Pancreas (tissue), 10 donors: ENCODE data around the gene EIF1AY. TPM values are rescaled to one million over a fixed set of nuclear protein-coding genes. Genes with fewer than 3 reads are reported as not detected.

Experiments used
- ATAC-seq, 4 donors: fragments of 200-7000 bp; cut with Tn5 transposase; one replicate each; pipeline versions ENCODE4 v1.8.0 to v1.9.1; 2020; ENCODE audit warnings: mild to moderate bottlenecking in 4 of 4, moderate library complexity in 4 of 4
- DNase-seq, 6 donors: peaks; one replicate each; pipeline ENCODE4 v3.0.0-alpha.2; 2020
- FAIRE-seq: peaks from 2 replicates; lab custom pipeline; 2012; peaks lifted over from hg19 to GRCh38; lab: Jason Lieb, UNC
- H3K27ac ChIP-seq, 4 donors: fragments of 200-600 bp; sonication (generic); 1 replicate in 3 of 4; 2 replicates in 1 of 4; pipeline versions ENCODE4 v1.5.0 to v1.8.0; 2020
- H3K27me3 ChIP-seq, 4 donors: fragments of 200-600 bp; one replicate each; pipeline ENCODE4 v1.8.0; 2021
- H3K36me3 ChIP-seq, 3 donors: fragments of 200-600 bp; sonication (generic) in 1 of 3; one replicate each; pipeline versions ENCODE4 v1.5.0 to v1.8.0; 2020 to 2021
- H3K4me1 ChIP-seq, 3 donors: fragments of 200-600 bp; one replicate each; pipeline ENCODE4 v1.8.0; 2021
- H3K4me3 ChIP-seq, 4 donors: fragments of 200-600 bp; sonication (generic) in 2 of 4; one replicate each; pipeline versions ENCODE4 v1.5.0 to v1.8.0; 2020 to 2021
- H3K9me3 ChIP-seq, 4 donors: fragments of 200-600 bp; one replicate each; pipeline ENCODE4 v1.8.0; 2021
- WGBS, 2 donors: extraction: QIAGEN DNeasy Blood & Tissue Kit; methylation state at CpG; one replicate each; pipeline ENCODE4 v1.1.7; 2013; 5-methylcytosine and 5-hydroxymethylcytosine counted together
- intact Hi-C, 3 donors: fragments of 100-400 bp; cut with DNase I; formaldehyde crosslinking; loops; one replicate each; pipeline versions ENCODE4 v1.11.1 to v1.14.2; 2022
- polyA plus RNA-seq, 2 donors: library from polyadenylated mRNA; stranded (reverse); fragments of 200-250 nt; gene quantifications; one replicate each; pipeline ENCODE4 v1.2.3, GENCODE V29; 2013
- total RNA-seq, 6 donors: library from RNA; stranded (reverse); fragmentation: NEBNext Ultra II Directional in 4 of 6; extraction: Animal tissue kit (Norgen Biotek cat#: 25700) in 4 of 6; gene quantifications; one replicate each; pipeline versions ENCODE4 v1.2.1 to v1.2.4, GENCODE V29; 2021 to 2023
- TF ChIP-seq, protein P1 (sequence below), 4 donors: fragments of 200-600 bp; sonication (generic) in 3 of 4; IDR thresholded peaks; one replicate each; pipeline versions ENCODE4 v1.5.0 to v1.8.0; 2021; ENCODE audit warnings: antibody characterized with exemption in 4 of 4
- donor health status: healthy with polysubstance abuse.
- donor health status: DM: no; HTN: no; CAD: no; lungs with moderate emphysema.
- donor health status: DM: no; HTN: no; CAD: no.
- donor health status: control.
- donor health status: control.
- donor health status: Bipolar disorder and iron deficiency.
- donor health status: DM: yes; HTN: yes; CAD: no.
- donor health status: DM: no; HTN: no; CAD: no.
- donor health status: DM: no; HTN: no; CAD: no.
- donor health status: DM: yes; HTN: yes; CAD: no.

Gene EIF1AY, protein sequence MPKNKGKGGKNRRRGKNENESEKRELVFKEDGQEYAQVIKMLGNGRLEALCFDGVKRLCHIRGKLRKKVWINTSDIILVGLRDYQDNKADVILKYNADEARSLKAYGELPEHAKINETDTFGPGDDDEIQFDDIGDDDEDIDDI
- total RNA-seq (10 to 100 TPM in 1 of 6 donors, under 1 TPM in 1, not detected in 4; 0.32 to 10.8 TPM), polyA plus RNA-seq (1 to 10 TPM in 1 of 2 donors, not detected in 1; 8.6 TPM)

DNA sequence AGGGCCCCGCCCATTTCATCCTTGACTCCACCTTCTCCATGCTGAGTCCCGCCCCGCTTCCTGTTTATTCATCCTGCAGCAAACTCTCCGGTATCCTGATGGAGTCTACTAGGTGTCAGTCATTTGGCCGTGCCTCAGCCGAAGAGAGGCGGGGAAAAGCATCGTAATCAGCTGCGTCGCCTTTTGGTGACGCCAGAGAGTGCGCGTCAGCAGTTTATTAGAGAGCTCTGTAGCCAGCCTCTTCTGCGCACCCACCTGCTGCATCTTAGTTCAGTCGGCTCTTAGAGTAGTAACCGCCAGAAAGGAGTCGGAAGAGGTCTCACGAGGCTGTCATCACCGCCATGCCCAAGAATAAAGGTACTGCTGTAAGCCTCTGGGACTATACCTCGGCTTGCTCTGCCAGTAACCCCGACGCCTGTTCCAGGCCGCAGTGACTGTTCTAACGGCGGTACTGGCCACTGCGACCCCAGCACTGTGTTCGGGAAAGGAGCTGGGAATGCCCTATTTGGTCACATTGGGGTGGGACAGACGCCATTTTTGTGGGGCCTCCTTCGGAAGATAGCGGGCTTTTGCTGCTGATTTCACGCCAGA lies at the start of gene EIF1AY:
Gene EIF1AY (plus strand): TSS at position 246 of the 591 bp plus-strand sequence. CDS start 96 bp downstream, at position 342.
- Histone ChIP-seq H3K27ac (no peak within 1 kb of the TSS), H3K36me3 (no peaks in the 10 kb centered on the region), H3K4me3 (no peak within 1 kb of the TSS), H3K27me3 (no peaks in the 10 kb centered on the region), H3K4me1 (no peaks in the 10 kb centered on the region), H3K9me3 (no peaks in the 10 kb centered on the region)
- intact Hi-C loops: no loop called here
- no peak for FAIRE-seq
- ATAC-seq: no peak
- WGBS, 2 donors: 0% methylated on average over 31 of the region's 31 CpGs; no CpG with 5 or more reads in 1 of the 2 donors
- DNase-seq: peak in 1 of 6 donors; percentile 86
- TF ChIP-seq, protein P1, sequence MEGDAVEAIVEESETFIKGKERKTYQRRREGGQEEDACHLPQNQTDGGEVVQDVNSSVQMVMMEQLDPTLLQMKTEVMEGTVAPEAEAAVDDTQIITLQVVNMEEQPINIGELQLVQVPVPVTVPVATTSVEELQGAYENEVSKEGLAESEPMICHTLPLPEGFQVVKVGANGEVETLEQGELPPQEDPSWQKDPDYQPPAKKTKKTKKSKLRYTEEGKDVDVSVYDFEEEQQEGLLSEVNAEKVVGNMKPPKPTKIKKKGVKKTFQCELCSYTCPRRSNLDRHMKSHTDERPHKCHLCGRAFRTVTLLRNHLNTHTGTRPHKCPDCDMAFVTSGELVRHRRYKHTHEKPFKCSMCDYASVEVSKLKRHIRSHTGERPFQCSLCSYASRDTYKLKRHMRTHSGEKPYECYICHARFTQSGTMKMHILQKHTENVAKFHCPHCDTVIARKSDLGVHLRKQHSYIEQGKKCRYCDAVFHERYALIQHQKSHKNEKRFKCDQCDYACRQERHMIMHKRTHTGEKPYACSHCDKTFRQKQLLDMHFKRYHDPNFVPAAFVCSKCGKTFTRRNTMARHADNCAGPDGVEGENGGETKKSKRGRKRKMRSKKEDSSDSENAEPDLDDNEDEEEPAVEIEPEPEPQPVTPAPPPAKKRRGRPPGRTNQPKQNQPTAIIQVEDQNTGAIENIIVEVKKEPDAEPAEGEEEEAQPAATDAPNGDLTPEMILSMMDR (IDR thresholded peaks at IDR 0.05): no peak

DNA sequence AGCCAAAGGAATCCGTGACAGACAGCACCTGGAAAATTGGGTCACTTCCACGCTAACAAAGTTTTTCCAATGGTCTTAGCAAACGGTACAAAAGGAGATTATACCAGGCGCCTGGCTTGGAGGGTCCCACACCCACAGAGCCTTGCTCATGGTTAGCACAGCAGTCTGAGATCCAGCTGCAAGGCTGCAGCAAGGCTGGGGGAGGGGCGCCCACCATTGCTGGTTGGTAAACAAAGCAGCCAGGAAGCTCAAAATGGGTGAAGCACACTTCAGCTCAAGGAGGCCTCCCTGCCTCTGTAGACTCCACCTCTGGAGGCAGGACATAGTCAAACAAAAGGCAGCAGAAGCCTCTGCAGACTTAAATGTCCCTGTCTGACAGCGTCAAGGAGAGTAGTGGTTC lies 47.1 kb upstream of the EIF1AY start:
- no peak overlapping the region for H3K4me3 ChIP-seq
- DNase-seq: no peak
- intact Hi-C loops: no loop called here
- H3K9me3 ChIP-seq: no peaks in the 10 kb centered on the region
- WGBS, 2 donors: 67% methylated on average over 6 of the region's 6 CpGs; no CpG with 5 or more reads in 1 of the 2 donors
- H3K27me3 ChIP-seq: no peaks in the 10 kb centered on the region
- no peaks in the 10 kb centered on the region for H3K36me3 ChIP-seq
- H3K4me1 ChIP-seq: no peaks in the 10 kb centered on the region
- no peak for FAIRE-seq
- TF ChIP-seq, protein P1 (IDR thresholded peaks at IDR 0.05): no peak
- no peak for ATAC-seq
- H3K27ac ChIP-seq: no peak overlapping the region

DNA sequence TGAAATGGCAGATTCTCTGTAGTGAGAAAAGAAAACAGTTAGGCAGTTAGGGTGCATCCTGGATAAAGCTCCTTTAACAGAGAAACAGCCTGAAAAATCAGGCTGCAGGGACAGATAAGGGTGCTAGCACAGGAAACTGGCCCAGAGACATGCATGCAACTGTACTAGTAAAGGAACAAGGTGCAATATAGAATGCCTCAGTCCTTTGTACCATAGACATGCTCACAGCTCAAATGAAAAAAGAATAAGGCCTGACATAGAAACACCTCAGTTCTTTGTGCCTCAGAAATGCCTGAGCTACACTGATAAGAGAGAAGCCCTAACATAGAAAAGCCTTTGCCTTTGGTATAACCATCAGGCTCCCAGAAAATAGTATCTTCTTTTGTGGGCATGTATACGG lies 37.4 kb upstream of the EIF1AY start:
- no peak overlapping the region for H3K4me3 ChIP-seq
- no peaks in the 10 kb centered on the region for H3K4me1 ChIP-seq
- DNase-seq: no peak
- no peak for FAIRE-seq
- no peaks in the 10 kb centered on the region for H3K27me3 ChIP-seq
- TF ChIP-seq, protein P1 (IDR thresholded peaks at IDR 0.05): no peak
- no peak overlapping the region for H3K27ac ChIP-seq
- ATAC-seq: no peak
- no peaks in the 10 kb centered on the region for H3K9me3 ChIP-seq
- intact Hi-C loops: no loop called here
- 79% methylated on average over 1 of the region's 1 CpG; no CpG with 5 or more reads in 1 of the 2 donors for WGBS, 2 donors
- H3K36me3 ChIP-seq: no peaks in the 10 kb centered on the region

DNA sequence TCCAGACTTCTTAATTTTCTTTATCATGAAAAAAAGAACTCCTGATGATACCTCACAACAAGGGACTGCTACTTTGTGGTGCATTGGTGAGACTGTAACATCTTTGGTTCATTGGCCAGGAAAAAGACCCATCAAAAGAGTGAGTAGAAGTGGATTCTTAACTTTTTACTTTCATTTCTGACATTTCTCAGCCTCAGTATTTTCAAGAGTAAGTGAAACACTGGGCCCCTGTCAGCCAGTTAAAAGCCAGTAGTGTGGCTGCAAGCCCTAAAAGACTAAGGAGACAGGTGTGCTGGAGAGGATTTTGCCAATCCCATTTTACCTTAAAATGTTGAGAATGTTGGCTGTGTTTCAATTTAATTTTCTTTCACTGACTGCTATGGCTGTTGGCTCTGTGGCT lies 36.6 kb upstream of the EIF1AY start:
- intact Hi-C loops: no loop called here
- ATAC-seq (no peak), DNase-seq (no peak), FAIRE-seq (no peak)
- no peak overlapping the region for H3K27ac ChIP-seq
- H3K9me3 ChIP-seq: no peaks in the 10 kb centered on the region
- no peaks in the 10 kb centered on the region for H3K27me3 ChIP-seq
- H3K36me3 ChIP-seq: no peaks in the 10 kb centered on the region
- TF ChIP-seq, protein P1 (IDR thresholded peaks at IDR 0.05): no peak
- no peaks in the 10 kb centered on the region for H3K4me1 ChIP-seq
- H3K4me3 ChIP-seq: no peak overlapping the region

DNA sequence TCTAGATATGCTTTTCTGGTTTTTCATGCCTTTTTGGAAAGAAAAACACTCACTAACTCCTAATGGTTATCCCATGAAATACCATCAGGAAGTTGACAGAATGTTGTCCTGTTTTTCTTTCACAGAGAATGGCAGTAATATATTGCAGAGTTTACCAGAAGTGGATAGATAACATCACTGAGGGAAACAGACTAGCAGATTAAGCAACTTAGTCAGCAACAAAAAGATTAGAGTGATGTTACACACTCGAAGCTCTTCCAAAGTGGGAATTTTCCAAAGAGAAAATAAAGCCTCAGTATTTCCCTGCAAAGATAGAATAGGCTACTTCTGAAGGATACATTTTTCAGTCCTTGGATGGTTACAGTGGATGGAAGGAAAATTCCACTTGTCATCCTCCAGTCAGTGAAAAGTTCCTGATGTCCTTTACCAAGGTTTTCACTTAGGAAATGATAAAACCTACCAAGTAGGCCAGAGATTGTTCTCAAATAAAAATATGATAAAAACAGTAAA lies 31.1 kb upstream of the EIF1AY start:
- WGBS, 2 donors: 40% methylated on average over 1 of the region's 1 CpG; no CpG with 5 or more reads in 1 of the 2 donors
- no peaks in the 10 kb centered on the region for H3K4me1 ChIP-seq
- H3K27me3 ChIP-seq: no peaks in the 10 kb centered on the region
- DNase-seq (no peak), FAIRE-seq (no peak), ATAC-seq (no peak)
- H3K36me3 ChIP-seq: no peaks in the 10 kb centered on the region
- no peaks in the 10 kb centered on the region for H3K9me3 ChIP-seq
- intact Hi-C loops: no loop called here
- H3K27ac ChIP-seq: no peak overlapping the region
- no peak overlapping the region for H3K4me3 ChIP-seq
- TF ChIP-seq, protein P1 (IDR thresholded peaks at IDR 0.05): no peak
